ENCODE data around the gene GAPDHS.

GAPDHS gene

GRCh38 chr19:35509861-35510625, 23.2 kb upstream of the GAPDHS start:
- peak; percentile 37 to 59 for DNase-seq (ENCODE audit: low read depth in 2 of 2, low spot score in 1 of 2)

GRCh38 chr19:35510626-35510964, 22.7 kb upstream of the GAPDHS start:
- no peak for DNase-seq (ENCODE audit: low read depth in 2 of 2, low spot score in 1 of 2)

- DNase-seq (ENCODE audit: low read depth in 2 of 2, low spot score in 1 of 2) = no peak
Measured at GRCh38 chr19:35511337-35511736, 21.9 kb upstream of the GAPDHS start.

GRCh38 chr19:35512831-35513627, 20.2 kb upstream of the GAPDHS start:
- no peak for DNase-seq (ENCODE audit: low read depth in 2 of 2, low spot score in 1 of 2)

- no peak for DNase-seq (ENCODE audit: low read depth in 2 of 2, low spot score in 1 of 2)
Measured at GRCh38 chr19:35513628-35514281, 19.5 kb upstream of the GAPDHS start, which contains the start of gene DMKN. TSS of gene DMKN (minus strand) at chr19:35513649. CDS start at chr19:35513475, 174 bp downstream.

- no peak for DNase-seq (ENCODE audit: low read depth in 2 of 2, low spot score in 1 of 2)
Measured at GRCh38 chr19:35514282-35514809, 18.9 kb upstream of the GAPDHS start.

- DNase-seq (ENCODE audit: low read depth in 2 of 2, low spot score in 1 of 2) = no peak
Measured at GRCh38 chr19:35516310-35516709, 16.9 kb upstream of the GAPDHS start.

GRCh38 chr19:35517342-35517741, 15.9 kb upstream of the GAPDHS start:
- DNase-seq (ENCODE audit: low read depth in 2 of 2, low spot score in 1 of 2) = no peak

- no peak for DNase-seq (ENCODE audit: low read depth in 2 of 2, low spot score in 1 of 2)
Measured at GRCh38 chr19:35518313-35518712, 14.9 kb upstream of the GAPDHS start.

- no peak for DNase-seq (ENCODE audit: low read depth in 2 of 2, low spot score in 1 of 2)
Measured at GRCh38 chr19:35519291-35519690, 14.0 kb upstream of the GAPDHS start.

GRCh38 chr19:35521124-35521743, 12.0 kb upstream of the GAPDHS start:
- DNase-seq (ENCODE audit: low read depth in 2 of 2, low spot score in 1 of 2) = no peak

- no peak for DNase-seq (ENCODE audit: low read depth in 2 of 2, low spot score in 1 of 2)
Measured at GRCh38 chr19:35522745-35523327, 10.4 kb upstream of the GAPDHS start.

- no peak for DNase-seq (ENCODE audit: low read depth in 2 of 2, low spot score in 1 of 2)
Measured at GRCh38 chr19:35524181-35524837, 8.9 kb upstream of the GAPDHS start.

GRCh38 chr19:35525873-35526272, 7.4 kb upstream of the GAPDHS start:
- no peak for DNase-seq (ENCODE audit: low read depth in 2 of 2, low spot score in 1 of 2)

- no peak for DNase-seq (ENCODE audit: low read depth in 2 of 2, low spot score in 1 of 2)
Measured at GRCh38 chr19:35528218-35529038, 4.8 kb upstream of the GAPDHS start, which contains the start of gene SBSN. TSS of gene SBSN (minus strand) at chr19:35528311. CDS start at chr19:35528281, 30 bp downstream.

- no peak for DNase-seq (ENCODE audit: low read depth in 2 of 2, low spot score in 1 of 2)
Measured at GRCh38 chr19:35529241-35530218, 3.7 kb upstream of the GAPDHS start.

GRCh38 chr19:35531291-35531690, 2.0 kb upstream of the GAPDHS start:
- no peak for DNase-seq (ENCODE audit: low read depth in 2 of 2, low spot score in 1 of 2)

GRCh38 chr19:35533822-35534392, 651 bp downstream of the GAPDHS start:
- DNase-seq (ENCODE audit: low read depth in 2 of 2, low spot score in 1 of 2) = no peak
